GM12878 (cell line): ENCODE results near the gene SMAD9. TPM values are rescaled to one million over a fixed set of nuclear protein-coding genes. Genes with fewer than 3 reads are reported as not detected.

ENCODE experiments used
- ATAC-seq: fragments of 200-7000 bp; cut with Tn5 transposase; 3 replicates; pipeline ENCODE4 v1.9.1; 2020; ENCODE audit warnings: mild to moderate bottlenecking, moderate library complexity
- BruUV-seq: library from RNA; stranded (reverse); fragments of 400-500 nt; replicated peaks from 2 replicates; lab custom pipeline; 2021; lab: Mats Ljungman, UMichigan
- CTCF ChIA-PET: fragments of 300-600 bp; sonication (Branson Sonifier 250); formaldehyde crosslinking; extraction: SDS; loops from one replicate; lab custom pipeline; 2021; ENCODE audit warnings: inconsistent platforms; lab: Yijun Ruan, JAX
- POLR2A ChIA-PET: fragments of 350-600 bp; formaldehyde crosslinking; extraction: SDS; loops from one replicate; lab custom pipeline; 2021; ENCODE audit warnings: inconsistent platforms; lab: Charles Lee
- RAD21 ChIA-PET: fragments of 300-600 bp; sonication (Branson Sonifier 250); formaldehyde crosslinking; loops from one replicate; lab custom pipeline; 2023; ENCODE audit warnings: antibody characterized with exemption; ENCODE audit not compliant: unreplicated experiment; lab: Charles Lee
- SMC1A ChIA-PET: fragments of 300-600 bp; sonication (Branson Sonifier 250); formaldehyde crosslinking; loops from one replicate; lab custom pipeline; 2023; ENCODE audit not compliant: unreplicated experiment, uncharacterized antibody; lab: Charles Lee
- DNase-seq: peaks from one replicate; pipeline ENCODE4 v3.0.0-alpha.2; 2011; ENCODE audit warnings: low read depth, low spot score
- FAIRE-seq: peaks from 3 replicates; lab custom pipeline; 2011; peaks lifted over from hg19 to GRCh38; lab: Jason Lieb, UNC
- H2AFZ ChIP-seq: 2 replicates; pipeline ENCODE4 v1.6.0; 2011; ENCODE audit warnings: low read depth, low read length, control low read depth; ENCODE audit not compliant: control insufficient read depth
- H3K27ac ChIP-seq: 2 replicates; pipeline ENCODE4 v1.5.1; 2011; ENCODE audit warnings: control low read depth; ENCODE audit not compliant: control insufficient read depth, insufficient read depth
- H3K27me3 ChIP-seq, 2 experiments: replicated peaks in 1 of 2; 2 replicates each; pipeline versions ENCODE4 v1.6.0 to v1.6.1; 2011; ENCODE audit warnings: low read length in 1 of 2; ENCODE audit not compliant: control insufficient read depth in 2 of 2, insufficient read depth in 2 of 2
- H3K36me3 ChIP-seq, 2 experiments: 2 replicates each; pipeline ENCODE4 v1.5.1; 2011; ENCODE audit warnings: low read length in 1 of 2; ENCODE audit not compliant: control insufficient read depth in 2 of 2, insufficient read depth in 2 of 2
- H3K4me1 ChIP-seq: 2 replicates; pipeline ENCODE4 v1.6.1; 2011; ENCODE audit warnings: mild to moderate bottlenecking, low read length, moderate library complexity, mixed read lengths; ENCODE audit not compliant: control insufficient read depth, insufficient read depth
- H3K4me2 ChIP-seq: 2 replicates; pipeline ENCODE4 v1.6.0; 2011; ENCODE audit warnings: control low read depth; ENCODE audit not compliant: control insufficient read depth, insufficient read depth
- H3K4me3 ChIP-seq: fragments of 200-600 bp; sonication (generic); 2 replicates; pipeline ENCODE4 v1.5.1; 2016
- H3K79me2 ChIP-seq: 2 replicates; pipeline ENCODE4 v1.6.0; 2011; ENCODE audit warnings: low read length; ENCODE audit not compliant: control insufficient read depth, insufficient read depth
- H3K9ac ChIP-seq: 2 replicates; pipeline ENCODE4 v1.8.0; 2011; ENCODE audit warnings: low read length, control low read depth, mixed read lengths; ENCODE audit not compliant: control insufficient read depth, insufficient read depth
- H3K9me3 ChIP-seq: replicated peaks from 3 replicates; pipeline ENCODE4 v1.5.1; 2011; ENCODE audit warnings: mild to moderate bottlenecking, low read length; ENCODE audit not compliant: control insufficient read depth, insufficient read depth
- H4K20me1 ChIP-seq: 2 replicates; pipeline ENCODE4 v1.6.0; 2011; ENCODE audit not compliant: control insufficient read depth, insufficient read depth
- BACH1 ChIP-seq: fragments of 450-650 bp; IDR thresholded peaks from 2 replicates; pipeline ENCODE4 v1.6.1; 2017; ENCODE audit warnings: mild to moderate bottlenecking, borderline replicate concordance
- BRCA1 ChIP-seq: IDR thresholded peaks from 2 replicates; pipeline ENCODE4 v1.6.1; 2011; ENCODE audit warnings: low read depth, low read length, improper control_type of control experiment
- CREM ChIP-seq: IDR thresholded peaks from 2 replicates; pipeline ENCODE4 v1.6.1; 2014; ENCODE audit warnings: antibody characterized with exemption, low read depth
- EGR1 ChIP-seq, 2 experiments: IDR thresholded peaks; 1 replicate in 1 of 2; 2 replicates in 1 of 2; pipeline ENCODE4 v1.6.1; 2011 to 2012; ENCODE audit warnings: low read depth in 2 of 2, low read length in 2 of 2, borderline replicate concordance in 1 of 2, mild to moderate bottlenecking in 1 of 2, moderate library complexity in 1 of 2
- ESRRA ChIP-seq: IDR thresholded peaks from 2 replicates; pipeline ENCODE4 v1.6.1; 2012; ENCODE audit warnings: mild to moderate bottlenecking, low read length, improper control_type of control experiment
- FOXK2 ChIP-seq: fragments of 450-650 bp; IDR thresholded peaks from 2 replicates; pipeline ENCODE4 v1.6.1; 2017; ENCODE audit warnings: mild to moderate bottlenecking, moderate library complexity
- GABPA ChIP-seq: IDR thresholded peaks from 2 replicates; pipeline ENCODE4 v1.6.1; 2014; ENCODE audit warnings: antibody characterized with exemption, low read depth, mild to moderate bottlenecking, inconsistent platforms
- GATAD2B ChIP-seq: fragments of 450-650 bp; conservative IDR thresholded peaks from 2 replicates; pipeline ENCODE4 v1.6.1; 2017; ENCODE audit warnings: low read depth, mild to moderate bottlenecking, moderate library complexity
- PAX5 ChIP-seq: IDR thresholded peaks from 2 replicates; pipeline ENCODE4 v1.6.1; 2011; ENCODE audit warnings: low read depth, low read length, borderline replicate concordance
- POU2F2 ChIP-seq: IDR thresholded peaks from 3 replicates; pipeline ENCODE4 v1.6.1; 2011; ENCODE audit warnings: low read depth, mild to moderate bottlenecking, low read length, borderline replicate concordance
- RBBP5 ChIP-seq: fragments of 200-600 bp; sonication (generic); conservative IDR thresholded peaks from 2 replicates; pipeline ENCODE4 v1.6.1; 2016
- SPI1 ChIP-seq: IDR thresholded peaks from 2 replicates; pipeline ENCODE4 v1.6.1; 2011; ENCODE audit warnings: low read depth, mild to moderate bottlenecking, low read length, moderate library complexity, borderline replicate concordance; ENCODE audit not compliant: insufficient read depth
- SREBF1 ChIP-seq: IDR thresholded peaks from 2 replicates; pipeline ENCODE4 v1.6.1; 2012; ENCODE audit warnings: mild to moderate bottlenecking, low read length
- SUPT20H ChIP-seq: IDR thresholded peaks from 2 replicates; pipeline ENCODE4 v1.6.1; 2011; ENCODE audit warnings: low read depth, mild to moderate bottlenecking, low read length, moderate library complexity, borderline replicate concordance; ENCODE audit not compliant: control insufficient read depth
- TAF1 ChIP-seq: IDR thresholded peaks from 2 replicates; pipeline ENCODE4 v1.6.1; 2011; ENCODE audit warnings: mild to moderate bottlenecking, low read depth, low read length, borderline replicate concordance
- TCF12 ChIP-seq: IDR thresholded peaks from 2 replicates; pipeline ENCODE4 v1.6.1; 2011; ENCODE audit warnings: low read depth, mild to moderate bottlenecking, low read length
- ZBTB33 ChIP-seq: fragments of 450-650 bp; IDR thresholded peaks from 2 replicates; pipeline ENCODE4 v1.6.1; 2017; ENCODE audit warnings: mild to moderate bottlenecking
- WGBS: methylation state at CpG from one replicate; pipeline ENCODE4 v1.1.6; 2016; ENCODE audit warnings: low lambda C conversion rate; ENCODE audit not compliant: insufficient replicate concordance, insufficient coverage; ENCODE audit errors: missing lambda C conversion rate; 5-methylcytosine and 5-hydroxymethylcytosine counted together
- in situ Hi-C: fragments of 300-500 bp; cut with MboI; formaldehyde crosslinking; loops from 9 replicates; pipeline ENCODE4 v1.14.3; 2018; ENCODE audit warnings: mixed read lengths
- intact Hi-C: fragments of 100-400 bp; cut with micrococcal nuclease; formaldehyde crosslinking; loops from one replicate; pipeline ENCODE4 v1.14.2; 2022; ENCODE audit not compliant: unreplicated experiment
- polyA plus RNA-seq, 11 experiments: library from polyadenylated mRNA; depleted of rRNA in 4 of 11; unstranded in 6 of 11; stranded (reverse) in 5 of 11; fragments of >200 nt; fragmentation: Nextera tagmentation in 4 of 11; fragmentation: Illumina TruSeq in 1 of 11; extraction: Ambion mirVana in 4 of 11; extraction: Trizol in 1 of 11; gene quantifications; 1 replicate in 1 of 11; 2 replicates in 10 of 11; pipeline versions ENCODE4 v1.2.1 to v1.2.3, GENCODE V29; 2011 to 2016; ENCODE audit warnings: inconsistent platforms in 2 of 11, missing spikeins in 2 of 11, low read depth in 1 of 11
- total RNA-seq, 4 experiments: library from RNA; depleted of rRNA in 3 of 4; stranded (reverse); fragments of >200 nt in 3 of 4; fragmentation: Illumina TruSeq in 1 of 4; extraction: Trizol in 1 of 4; gene quantifications; 2 replicates each; pipeline versions ENCODE4 v1.2.1 to v1.2.3, GENCODE V29; 2013 to 2021
- TF ChIP-seq, protein P1 (sequence below): IDR thresholded peaks from 2 replicates; pipeline ENCODE4 v1.6.1; 2011; ENCODE audit warnings: borderline replicate concordance, low read depth, mild to moderate bottlenecking, moderate library complexity, mixed read lengths, low read length; ENCODE audit not compliant: insufficient read depth; ENCODE audit errors: extremely low read length
- TF ChIP-seq, protein P2 (sequence below): fragments of 150-350 bp; IDR thresholded peaks from 2 replicates; pipeline ENCODE4 v1.6.1; 2014; ENCODE audit warnings: mild to moderate bottlenecking, low read depth, low read length

Gene SMAD9
- total and polyA plus RNA-seq, 10 of the 15 experiments (the other 5 are each of a cell fraction or from before 2014, with no cell fraction given) = 0.22 to 0.69 (median 0.42) TPM; not detected in 6

GRCh38 chr13:36954542-36954941 is 34.5 kb upstream of the SMAD9 start (continued):
- TF ChIP-seq RBBP5 = no peak
- TF ChIP-seq BACH1 = no peak
- no peak for TF ChIP-seq FOXK2

DNA sequence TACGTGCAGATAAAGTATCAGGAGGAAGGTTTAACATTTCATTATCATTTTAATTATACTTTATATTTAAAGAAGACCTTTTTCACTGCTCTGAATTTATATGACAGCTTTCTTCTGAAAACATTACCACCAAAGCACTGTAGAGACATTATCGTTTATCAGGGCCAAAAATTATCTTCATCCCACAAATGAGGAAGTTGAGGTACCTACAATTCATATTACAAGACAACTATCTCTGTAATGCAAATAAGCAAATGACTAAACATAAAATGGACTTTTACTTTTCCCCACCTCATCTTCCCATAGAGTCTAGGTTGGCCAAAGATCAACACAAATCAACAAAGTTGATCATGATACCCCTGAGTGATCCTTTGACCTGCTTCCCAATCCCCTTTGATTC is 30.9 kb upstream of the SMAD9 start:
- WGBS = 50% methylated on average over 2 of the region's 2 CpGs
- Histone ChIP-seq H3K27me3 (no peaks in the 10 kb centered on the region), H4K20me1 (0 out of 2 replicates have a peak, but pooled peaks cover 3% of the 10 kb centered on the region), H3K4me2 (no peak overlapping the region), H3K4me1 (no peaks in the 10 kb centered on the region; the same call in 1 of the 2 replicates), H3K36me3 (peaks cover 0 to 14% of the 10 kb centered on the region in 2 experiments; a peak in 3 of 4 replicates), H3K79me2 (no peaks in the 10 kb centered on the region), H3K9me3 (no peaks in the 10 kb centered on the region), H2AFZ (no peak overlapping the region), H3K9ac (no peak overlapping the region), H3K4me3 (no peak overlapping the region), H3K27ac (no peak overlapping the region)
- in situ Hi-C loops = no loop called here
- ChIA-PET CTCF (interaction anchor here (1.5 kb wide), 1 partner anchor 10 kb away, joined by 4 read pairs; no protein-coding TSS in a partner anchor), POLR2A (interaction anchor here (0.6 kb wide), 1 partner anchor 651 kb away, joined by 4 read pairs; no protein-coding TSS in a partner anchor), RAD21 (no interaction called here), SMC1A (no interaction called here)
- DNase-seq = no peak
- no TSS peak for BruUV-seq
- intact Hi-C loops = no loop called here
- FAIRE-seq = no peak
- ATAC-seq = no peak
- TF ChIP-seq GATAD2B (no peak), ESRRA (no peak), SREBF1 (no peak), POU2F2 (no peak), PAX5 (no peak), TCF12 (no peak), CREM (no peak), EGR1 (IDR thresholded peaks at IDR 0.05; ENCODE audit: borderline replicate concordance in 1 of 2, low read depth in 2 of 2, low read length in 2 of 2) (no peak), TAF1 (no peak), ZBTB33 (no peak), SUPT20H (no peak), SPI1 (no peak), BRCA1 (no peak), GABPA (no peak)
- TF ChIP-seq, protein P1, sequence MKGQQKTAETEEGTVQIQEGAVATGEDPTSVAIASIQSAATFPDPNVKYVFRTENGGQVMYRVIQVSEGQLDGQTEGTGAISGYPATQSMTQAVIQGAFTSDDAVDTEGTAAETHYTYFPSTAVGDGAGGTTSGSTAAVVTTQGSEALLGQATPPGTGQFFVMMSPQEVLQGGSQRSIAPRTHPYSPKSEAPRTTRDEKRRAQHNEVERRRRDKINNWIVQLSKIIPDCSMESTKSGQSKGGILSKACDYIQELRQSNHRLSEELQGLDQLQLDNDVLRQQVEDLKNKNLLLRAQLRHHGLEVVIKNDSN = no peak
- TF ChIP-seq, protein P2, sequence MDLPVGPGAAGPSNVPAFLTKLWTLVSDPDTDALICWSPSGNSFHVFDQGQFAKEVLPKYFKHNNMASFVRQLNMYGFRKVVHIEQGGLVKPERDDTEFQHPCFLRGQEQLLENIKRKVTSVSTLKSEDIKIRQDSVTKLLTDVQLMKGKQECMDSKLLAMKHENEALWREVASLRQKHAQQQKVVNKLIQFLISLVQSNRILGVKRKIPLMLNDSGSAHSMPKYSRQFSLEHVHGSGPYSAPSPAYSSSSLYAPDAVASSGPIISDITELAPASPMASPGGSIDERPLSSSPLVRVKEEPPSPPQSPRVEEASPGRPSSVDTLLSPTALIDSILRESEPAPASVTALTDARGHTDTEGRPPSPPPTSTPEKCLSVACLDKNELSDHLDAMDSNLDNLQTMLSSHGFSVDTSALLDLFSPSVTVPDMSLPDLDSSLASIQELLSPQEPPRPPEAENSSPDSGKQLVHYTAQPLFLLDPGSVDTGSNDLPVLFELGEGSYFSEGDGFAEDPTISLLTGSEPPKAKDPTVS = no peak
